ENCODE data around the gene SLC17A5. TPM values are rescaled to one million over a fixed set of nuclear protein-coding genes. Genes with fewer than 3 reads are reported as not detected.

Gene SLC17A5
- total and polyA plus RNA-seq, 9 of the 15 experiments (the other 6 are each of a cell fraction or from before 2014, with no cell fraction given) = 1.3 to 7.2 (median 3.4) TPM

DNA sequence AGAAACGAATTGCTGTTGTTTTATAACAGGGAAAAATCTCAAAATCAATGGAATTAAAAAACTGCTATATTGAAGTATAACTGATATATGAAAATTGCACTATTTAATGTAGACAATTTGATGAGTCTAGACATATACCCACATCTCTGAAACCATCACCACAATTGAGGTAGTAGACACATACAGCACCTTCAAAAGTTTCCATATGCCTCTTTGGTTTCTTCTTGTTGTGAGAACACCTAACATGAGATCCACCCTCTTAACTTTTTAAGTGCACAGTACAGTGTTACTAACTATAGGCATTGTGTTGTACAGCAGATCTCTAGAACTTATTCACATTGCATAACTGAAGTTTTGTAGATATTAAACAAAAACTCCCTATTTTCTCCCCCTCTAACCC lies 14.0 kb upstream of the SLC17A5 start:
- CTCF ChIA-PET (ENCODE audit: low intra/inter-chr PET ratio) = no interaction called here

More for the DNA sequence above, 14.0 kb upstream of the SLC17A5 start:
- no peak overlapping the region for H2AFZ ChIP-seq (ENCODE audit: low read depth, low read length)
- no peaks in the 10 kb centered on the region for H3K9me1 ChIP-seq (ENCODE audit: control insufficient read depth, insufficient read depth, low read length)
- 0% methylated on average over 1 of the region's 1 CpG for WGBS (ENCODE audit: insufficient coverage, low coverage, missing lambda C conversion rate)
- POLR2A ChIA-PET = no interaction called here
- H3K27me3 ChIP-seq (ENCODE audit: control insufficient read depth in 2 of 2, insufficient read depth in 2 of 2, low read length in 2 of 2) = peaks cover 0 to 2% of the 10 kb centered on the region in 2 experiments; a peak in 1 of 5 replicates
- no peak for DNase-seq (ENCODE audit: extremely low read depth in 1 of 4, low spot score in 3 of 4)
- H3K36me3 ChIP-seq (ENCODE audit: control insufficient read depth, insufficient read depth, low read length) = no peaks in the 10 kb centered on the region
- no peak for FAIRE-seq
- TF ChIP-seq, protein P1, sequence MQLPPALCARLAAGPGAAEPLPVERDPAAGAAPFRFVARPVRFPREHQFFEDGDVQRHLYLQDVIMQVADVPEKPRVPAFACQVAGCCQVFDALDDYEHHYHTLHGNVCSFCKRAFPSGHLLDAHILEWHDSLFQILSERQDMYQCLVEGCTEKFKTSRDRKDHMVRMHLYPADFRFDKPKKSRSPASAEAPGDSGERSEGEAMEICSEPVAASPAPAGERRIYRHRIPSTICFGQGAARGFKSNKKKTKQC (CRISPR knock-in tag; IDR thresholded peaks at IDR 0.05) = no peak
- no peak for TF ChIP-seq SAP30 (IDR thresholded peaks at IDR 0.05; ENCODE audit: borderline replicate concordance, insufficient read depth, low read depth, low read length, poor library complexity, severe bottlenecking)
- no peak for TF ChIP-seq SMARCB1 (IDR thresholded peaks at IDR 0.05; ENCODE audit: insufficient read length, low read depth)
- TF ChIP-seq SRSF7 (optimal IDR thresholded peaks at IDR 0.05; ENCODE audit: low read depth, low read length) = no peak
- TF ChIP-seq EHMT2 (IDR thresholded peaks at IDR 0.05) = no peak
- no peak for TF ChIP-seq ZNF436 (CRISPR knock-in tag; IDR thresholded peaks at IDR 0.05)
- no peak for TF ChIP-seq HES1 (IDR thresholded peaks at IDR 0.05; ENCODE audit: low read depth)
- no peak for TF ChIP-seq ZNF212 (CRISPR knock-in tag; IDR thresholded peaks at IDR 0.05)
- no peak for TF ChIP-seq MTA3 (IDR thresholded peaks at IDR 0.05; ENCODE audit: borderline replicate concordance)
- TF ChIP-seq JUND (IDR thresholded peaks at IDR 0.05; ENCODE audit: borderline replicate concordance, low read depth, low read length) = no peak
- no peak for TF ChIP-seq JUND (tag; IDR thresholded peaks at IDR 0.05; ENCODE audit: borderline replicate concordance, low read depth, low read length)
- TF ChIP-seq SIN3A (IDR thresholded peaks at IDR 0.05; ENCODE audit: borderline replicate concordance in 2 of 2, control insufficient read depth in 1 of 2, low read depth in 2 of 2, low read length in 2 of 2) = no peak
- no peak for TF ChIP-seq LARP7 (IDR thresholded peaks at IDR 0.05)
- no peak for TF ChIP-seq ZNF41 (CRISPR knock-in tag; conservative IDR thresholded peaks at IDR 0.05)
- TF ChIP-seq STAT5B (CRISPR knock-in tag; IDR thresholded peaks at IDR 0.05) = no peak
- TF ChIP-seq GTF2E2 (tag; IDR thresholded peaks at IDR 0.05) = no peak
- TF ChIP-seq ZBTB17 (CRISPR knock-in tag; IDR thresholded peaks at IDR 0.05) = no peak
- H3K4me1 ChIP-seq (replicated peaks in 1 of 2; ENCODE audit: control insufficient read depth in 2 of 2, insufficient read depth in 2 of 2, low read length in 2 of 2) = no peaks in the 10 kb centered on the region
- in situ Hi-C loops (cut with MboI) (no loop called here), intact Hi-C loops (cut with micrococcal nuclease) (no loop called here)
- no peak for ATAC-seq
- no peaks in the 10 kb centered on the region for H3K9me3 ChIP-seq (replicated peaks; ENCODE audit: control insufficient read depth, insufficient read depth, low read depth, low read length)
- no peak overlapping the region for H3K4me2 ChIP-seq (ENCODE audit: insufficient read depth, low read length)
- no peak overlapping the region for H3K9ac ChIP-seq (ENCODE audit: insufficient read depth in 1 of 2, low read depth in 2 of 2, low read length in 2 of 2)
- H4K20me1 ChIP-seq (replicated peaks; ENCODE audit: control insufficient read depth, insufficient read depth, low read length) = no peaks in the 10 kb centered on the region
- BruUV-seq (replicated peaks) = no TSS peak
- no peaks in the 10 kb centered on the region for H3K79me2 ChIP-seq (ENCODE audit: control insufficient read depth, insufficient read depth, low read length)
- H3K27ac ChIP-seq (ENCODE audit: extremely low read depth, low read depth, low read length) = no peak overlapping the region
- H3K4me3 ChIP-seq = no peak overlapping the region

Measured in K562 (cell line).